ENCODE data around the gene CHRFAM7A. TPM values are rescaled to one million over a fixed set of nuclear protein-coding genes. Genes with fewer than 3 reads are reported as not detected.
"Not testable (repeated sequence)": the region's sequence is repeated elsewhere in the genome, so short reads cannot be mapped to it uniquely, and the experiment has no call there.

Gene CHRFAM7A
- total and polyA plus RNA-seq, 2 of the 8 experiments (the other 6 are each of a cell fraction or from before 2014, with no cell fraction given) = 3.1 to 3.3 TPM

DNA sequence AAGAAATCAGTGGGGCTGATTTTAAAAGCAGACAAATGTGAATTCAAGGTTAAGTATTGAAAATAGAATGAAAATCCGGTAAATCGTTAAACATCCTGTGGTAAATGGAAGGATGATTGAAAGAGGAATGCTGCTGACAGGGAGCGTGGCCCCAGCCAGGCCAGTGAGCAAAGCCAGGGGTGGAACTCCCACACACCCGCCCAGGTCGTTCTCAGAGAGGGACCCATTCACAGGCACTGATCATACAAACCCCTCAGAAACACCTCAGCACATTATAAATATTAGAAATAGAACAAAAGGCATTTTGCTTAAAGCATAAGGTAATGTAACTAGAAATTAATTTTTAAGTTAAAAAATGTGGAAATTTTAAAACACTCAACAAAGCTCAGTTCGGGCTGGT lies 38.3 kb downstream of the CHRFAM7A start:
- H4K91ac ChIP-seq (replicated peaks; ENCODE audit: insufficient read length, low read length); H3K36me3 ChIP-seq (ENCODE audit: control insufficient read depth in 2 of 4, insufficient read depth in 4 of 4, low read length in 3 of 4); H3K4me2 ChIP-seq (ENCODE audit: insufficient read depth in 1 of 2, low read depth in 2 of 2, low read length in 2 of 2); H3K27me3 ChIP-seq (replicated peaks in 1 of 4; ENCODE audit: control insufficient read depth in 3 of 4, extremely low read depth in 1 of 4, insufficient read depth in 3 of 4, low read length in 3 of 4); H3K9me3 ChIP-seq (ENCODE audit: insufficient read depth in 2 of 2, low read depth in 1 of 2, low read length in 1 of 2); H2AK5ac ChIP-seq (ENCODE audit: low read depth, low read length); H2BK12ac ChIP-seq (ENCODE audit: low read depth, low read length); H2BK20ac ChIP-seq (ENCODE audit: low read length); H2BK15ac ChIP-seq (ENCODE audit: low read length); H3K18ac ChIP-seq (ENCODE audit: extremely low read depth, low read length); H3K9ac ChIP-seq (replicated peaks in 1 of 4; ENCODE audit: extremely low read depth in 1 of 4, low read depth in 3 of 4, low read length in 3 of 4); H2AFZ ChIP-seq (ENCODE audit: low read length); H3K4ac ChIP-seq (replicated peaks; ENCODE audit: insufficient read length, low read depth, low read length); H3K23me2 ChIP-seq (ENCODE audit: low read depth, low read length); DNase-seq (ENCODE audit: low read depth in 1 of 2, low spot score in 2 of 2); CTCF ChIA-PET (ENCODE audit: partially characterized antibody); H3K4me1 ChIP-seq (replicated peaks in 1 of 4; ENCODE audit: control insufficient read depth in 3 of 4, insufficient read depth in 4 of 4, low read length in 3 of 4); H3K27ac ChIP-seq (ENCODE audit: low read depth, low read length); FAIRE-seq; H3K79me2 ChIP-seq (ENCODE audit: control insufficient read depth in 1 of 2, insufficient read depth in 2 of 2, low read length in 2 of 2); H3K23ac ChIP-seq (ENCODE audit: insufficient read length); H2BK5ac ChIP-seq (ENCODE audit: low read depth, low read length); H3K56ac ChIP-seq (replicated peaks; ENCODE audit: insufficient read length, low read depth, low read length); H4K5ac ChIP-seq (ENCODE audit: insufficient read length, low read depth, low read length); H3K4me3 ChIP-seq (ENCODE audit: extremely low read depth in 1 of 4, insufficient read depth in 2 of 4, low read depth in 3 of 4, low read length in 4 of 4); POLR2A ChIA-PET (ENCODE audit: partially characterized antibody); H3K79me1 ChIP-seq (ENCODE audit: low read depth, low read length); H3K14ac ChIP-seq (ENCODE audit: insufficient read length); H2BK120ac ChIP-seq (replicated peaks; ENCODE audit: low read depth, low read length); H4K20me1 ChIP-seq (replicated peaks in 1 of 2; ENCODE audit: control insufficient read depth in 1 of 2, insufficient read depth in 2 of 2, low read length in 2 of 2); H4K8ac ChIP-seq (ENCODE audit: extremely low read depth, insufficient read depth, low read length): not testable (repeated sequence)
- WGBS, 2 experiments (ENCODE audit: extremely low coverage in 1 of 2, insufficient coverage in 1 of 2, insufficient read length in 1 of 2, insufficient replicate concordance in 2 of 2, low coverage in 1 of 2, low lambda C conversion rate in 2 of 2, missing lambda C conversion rate in 1 of 2) = 82% methylated on average over 3 of the region's 6 CpGs; no CpG with 5 or more reads in 1 of the 2 experiments

GRCh38 chr15:30349803-30350202 lies 43.5 kb downstream of the CHRFAM7A start:
- H2BK20ac ChIP-seq (ENCODE audit: low read length); H3K23ac ChIP-seq (ENCODE audit: insufficient read length); H3K56ac ChIP-seq (replicated peaks; ENCODE audit: insufficient read length, low read depth, low read length); H3K27ac ChIP-seq (ENCODE audit: low read depth, low read length); H2BK12ac ChIP-seq (ENCODE audit: low read depth, low read length); H2BK120ac ChIP-seq (replicated peaks; ENCODE audit: low read depth, low read length); H3K4me2 ChIP-seq (ENCODE audit: insufficient read depth in 1 of 2, low read depth in 2 of 2, low read length in 2 of 2); H3K23me2 ChIP-seq (ENCODE audit: low read depth, low read length); H2AFZ ChIP-seq (ENCODE audit: low read length); H3K9ac ChIP-seq (replicated peaks in 1 of 4; ENCODE audit: extremely low read depth in 1 of 4, low read depth in 3 of 4, low read length in 3 of 4); H3K36me3 ChIP-seq (ENCODE audit: control insufficient read depth in 2 of 4, insufficient read depth in 4 of 4, low read length in 3 of 4); H3K27me3 ChIP-seq (replicated peaks in 1 of 4; ENCODE audit: control insufficient read depth in 3 of 4, extremely low read depth in 1 of 4, insufficient read depth in 3 of 4, low read length in 3 of 4); H4K91ac ChIP-seq (replicated peaks; ENCODE audit: insufficient read length, low read length); H2BK15ac ChIP-seq (ENCODE audit: low read length); H3K4ac ChIP-seq (replicated peaks; ENCODE audit: insufficient read length, low read depth, low read length); CTCF ChIA-PET (ENCODE audit: partially characterized antibody); H2BK5ac ChIP-seq (ENCODE audit: low read depth, low read length); FAIRE-seq; H3K4me1 ChIP-seq (replicated peaks in 1 of 4; ENCODE audit: control insufficient read depth in 3 of 4, insufficient read depth in 4 of 4, low read length in 3 of 4); H2AK5ac ChIP-seq (ENCODE audit: low read depth, low read length); DNase-seq (ENCODE audit: low read depth in 1 of 2, low spot score in 2 of 2); H3K9me3 ChIP-seq (ENCODE audit: insufficient read depth in 2 of 2, low read depth in 1 of 2, low read length in 1 of 2); POLR2A ChIA-PET (ENCODE audit: partially characterized antibody); H4K5ac ChIP-seq (ENCODE audit: insufficient read length, low read depth, low read length); H3K79me1 ChIP-seq (ENCODE audit: low read depth, low read length); H3K79me2 ChIP-seq (ENCODE audit: control insufficient read depth in 1 of 2, insufficient read depth in 2 of 2, low read length in 2 of 2); H3K18ac ChIP-seq (ENCODE audit: extremely low read depth, low read length); H4K20me1 ChIP-seq (replicated peaks in 1 of 2; ENCODE audit: control insufficient read depth in 1 of 2, insufficient read depth in 2 of 2, low read length in 2 of 2); H3K4me3 ChIP-seq (ENCODE audit: extremely low read depth in 1 of 4, insufficient read depth in 2 of 4, low read depth in 3 of 4, low read length in 4 of 4); H4K8ac ChIP-seq (ENCODE audit: extremely low read depth, insufficient read depth, low read length); H3K14ac ChIP-seq (ENCODE audit: insufficient read length): not testable (repeated sequence)
- WGBS, 2 experiments (ENCODE audit: extremely low coverage in 1 of 2, insufficient coverage in 1 of 2, insufficient read length in 1 of 2, insufficient replicate concordance in 2 of 2, low coverage in 1 of 2, low lambda C conversion rate in 2 of 2, missing lambda C conversion rate in 1 of 2) = no CpG with 5 or more reads among the region's 5 CpGs
